Thoracic aorta (tissue), 2 donors: ENCODE results near the gene EVA1A. TPM values are rescaled to one million over a fixed set of nuclear protein-coding genes. Genes with fewer than 3 reads are reported as not detected.

Experiments
- ATAC-seq: fragments of 150-250 bp; one replicate; pipeline ENCODE4 v1.8.0; 2017; ENCODE audit warnings: low read depth; ENCODE audit not compliant: insufficient number of reproducible peaks, low FRiP score
- DNase-seq: peaks from one replicate; pipeline ENCODE4 v3.0.0-alpha.2; 2020; ENCODE audit warnings: low spot score
- H3K27ac ChIP-seq, 2 donors: fragments of 200-600 bp; sonication (generic); 1 replicate in 1 of 2; 2 replicates in 1 of 2; pipeline ENCODE4 v1.5.1; 2016; ENCODE audit warnings: mild to moderate bottlenecking in 2 of 2, moderate library complexity in 2 of 2
- H3K27me3 ChIP-seq: fragments of 200-600 bp; sonication (generic); replicated peaks from 2 replicates; pipeline ENCODE4 v1.6.0; 2016; ENCODE audit warnings: mild to moderate bottlenecking; ENCODE audit not compliant: insufficient read depth
- H3K36me3 ChIP-seq: fragments of 200-600 bp; sonication (generic); one replicate; pipeline ENCODE4 v1.5.1; 2016
- H3K4me1 ChIP-seq, 2 donors: fragments of 200-600 bp; sonication (generic); 1 replicate in 1 of 2; 2 replicates in 1 of 2; pipeline versions ENCODE4 v1.5.1 to v1.6.0; 2016; ENCODE audit warnings: low read depth in 2 of 2, mild to moderate bottlenecking in 1 of 2; ENCODE audit not compliant: control insufficient read depth in 1 of 2
- H3K4me3 ChIP-seq: fragments of 200-600 bp; sonication (generic); 2 replicates; pipeline ENCODE4 v1.5.1; 2016; ENCODE audit warnings: mild to moderate bottlenecking
- H3K9me3 ChIP-seq: fragments of 200-600 bp; sonication (generic); 2 replicates; pipeline ENCODE4 v1.5.1; 2016
- CTCF ChIP-seq: fragments of 200-600 bp; sonication (generic); IDR thresholded peaks from one replicate; pipeline ENCODE4 v1.5.1; 2019; ENCODE audit warnings: antibody characterized with exemption
- total RNA-seq, 2 donors: library from RNA; depleted of rRNA; stranded (reverse); fragments of >200 nt; gene quantifications; one replicate each; pipeline versions ENCODE4 v1.1.0 to v1.2.3, GENCODE V29; 2016

Gene EVA1A
- total RNA-seq, 2 donors from 2014 or later: 1.1 TPM; not detected in 1

- Histone ChIP-seq H3K36me3 (no peaks in the 10 kb centered on the region), H3K27me3 (no peaks in the 10 kb centered on the region), H3K4me1 (no peaks in the 10 kb centered on the region), H3K27ac (no peak overlapping the region), H3K4me3 (no peak overlapping the region), H3K9me3 (no peaks in the 10 kb centered on the region)
- no peak for DNase-seq
- TF ChIP-seq CTCF: no peak
- ATAC-seq: no peak
These were observed 28.8 kb upstream of the EVA1A start for GRCh38 chr2:75589391-75590105.

GRCh38 chr2:75587954-75588587, 27.3 kb upstream of the EVA1A start:
- H3K27me3 ChIP-seq: no peaks in the 10 kb centered on the region
- TF ChIP-seq CTCF: no peak
- no peak overlapping the region for H3K27ac ChIP-seq
- no peaks in the 10 kb centered on the region for H3K9me3 ChIP-seq
- no peak for ATAC-seq
- H3K4me1 ChIP-seq: no peaks in the 10 kb centered on the region
- DNase-seq: no peak
- H3K36me3 ChIP-seq: no peaks in the 10 kb centered on the region
- H3K4me3 ChIP-seq: no peak overlapping the region

- no peaks in the 10 kb centered on the region for H3K36me3 ChIP-seq
- TF ChIP-seq CTCF: no peak
- no peak for DNase-seq
- no peak overlapping the region for H3K4me3 ChIP-seq
- ATAC-seq: no peak
- H3K9me3 ChIP-seq: no peaks in the 10 kb centered on the region
- H3K4me1 ChIP-seq: no peaks in the 10 kb centered on the region
- no peaks in the 10 kb centered on the region for H3K27me3 ChIP-seq
- H3K27ac ChIP-seq: no peak overlapping the region
These were observed 26.2 kb upstream of the EVA1A start for GRCh38 chr2:75586971-75587370.

- no peak for ATAC-seq
- no peaks in the 10 kb centered on the region for H3K27me3 ChIP-seq
- H3K27ac ChIP-seq: no peak overlapping the region
- no peaks in the 10 kb centered on the region for H3K9me3 ChIP-seq
- H3K4me3 ChIP-seq: no peak overlapping the region
- no peak for TF ChIP-seq CTCF
- DNase-seq: no peak
- H3K4me1 ChIP-seq: no peaks in the 10 kb centered on the region
- H3K36me3 ChIP-seq: no peaks in the 10 kb centered on the region
These were observed 22.1 kb upstream of the EVA1A start for GRCh38 chr2:75582840-75583239.

GRCh38 chr2:75580606-75581005, 19.9 kb upstream of the EVA1A start:
- H3K4me1 ChIP-seq: no peaks in the 10 kb centered on the region
- no peak overlapping the region for H3K4me3 ChIP-seq
- H3K36me3 ChIP-seq: no peaks in the 10 kb centered on the region
- no peak for TF ChIP-seq CTCF
- no peak for ATAC-seq
- no peak for DNase-seq
- H3K27me3 ChIP-seq: no peaks in the 10 kb centered on the region
- H3K27ac ChIP-seq: no peak overlapping the region
- no peaks in the 10 kb centered on the region for H3K9me3 ChIP-seq
